Measurements from ENCODE around the gene APOBEC3H.
A peak's percentile ranks its signal among the peaks of the same experiment; 100 is the strongest.

APOBEC3H gene

DNA sequence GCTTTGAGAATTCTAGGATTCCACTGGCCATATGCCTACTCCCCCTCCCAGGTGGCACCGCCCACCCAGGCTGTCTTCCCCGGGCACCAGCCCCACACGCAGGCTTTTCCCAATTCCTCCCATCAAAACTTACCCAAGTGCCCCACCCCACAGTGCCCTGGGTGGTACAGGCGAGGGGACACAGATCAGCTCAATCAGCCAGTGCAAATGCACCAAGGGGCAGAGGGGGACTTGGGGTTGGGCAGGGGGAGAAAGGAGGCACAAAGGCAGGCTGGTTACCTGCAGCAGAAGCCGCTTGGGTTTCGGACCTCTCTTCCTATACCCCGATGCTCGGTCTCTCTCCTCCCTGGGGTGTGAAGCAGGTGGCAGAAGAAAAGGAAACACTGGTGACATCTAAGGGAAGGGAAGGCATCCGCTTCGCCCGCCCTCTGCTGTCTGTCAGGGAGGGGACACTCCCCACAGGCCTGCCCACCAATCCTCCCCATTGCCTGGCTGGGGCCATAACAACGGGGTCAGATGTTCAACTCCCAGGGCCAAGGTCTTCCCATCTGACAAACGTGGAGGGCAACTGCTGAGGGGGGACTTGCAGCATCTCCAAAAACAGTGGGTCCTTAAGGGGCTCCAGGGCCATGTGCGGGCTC, 41.4 kb downstream of the APOBEC3H start:
- no peak for DNase-seq

DNA sequence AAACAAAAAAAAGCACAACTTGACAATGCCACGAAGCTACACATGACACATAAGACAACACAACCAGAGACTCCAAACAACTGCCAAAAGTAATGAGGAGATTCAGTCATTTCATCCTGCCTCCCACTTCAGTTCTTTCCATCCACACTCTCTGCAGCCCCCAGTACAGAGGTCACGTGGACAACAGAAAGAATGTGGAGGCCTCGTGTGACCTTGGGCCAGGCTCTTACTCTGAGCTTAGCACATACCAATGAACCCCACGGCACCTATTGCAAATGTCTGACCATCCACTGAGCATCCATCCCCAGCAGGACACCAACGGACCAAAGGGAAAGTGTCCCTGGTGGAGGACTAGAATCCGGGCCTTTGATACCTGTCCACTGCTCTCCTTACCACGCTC, 42.9 kb downstream of the APOBEC3H start:
- no peak for DNase-seq

DNA sequence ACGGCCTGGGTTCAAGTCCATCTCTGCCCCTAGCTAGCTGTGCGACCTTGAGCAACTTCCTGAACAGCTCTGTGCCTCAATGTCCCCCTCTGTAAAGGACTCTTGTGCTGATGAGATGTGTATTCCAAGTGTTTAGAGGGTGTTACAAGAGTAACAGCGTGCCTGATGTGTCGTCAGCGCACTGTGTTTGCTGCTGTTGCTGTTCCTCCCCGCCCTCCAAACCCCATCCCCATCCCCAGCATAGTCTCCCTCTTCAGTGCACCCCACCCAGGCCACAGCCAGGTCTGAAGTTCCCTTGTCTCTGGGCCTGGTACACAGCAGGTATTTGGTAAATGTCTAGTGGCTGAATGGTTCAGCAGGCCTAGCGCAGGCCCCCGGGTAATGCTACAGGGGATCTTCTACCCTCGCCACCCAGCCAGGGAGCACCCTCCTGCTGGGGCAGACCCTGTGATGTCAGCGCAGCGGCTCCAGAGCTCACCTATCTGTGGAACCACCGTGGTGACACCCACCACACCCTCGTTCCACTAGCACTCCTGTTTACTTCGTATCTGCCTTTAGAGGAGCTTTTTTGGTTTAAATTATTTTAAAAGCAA, 45.1 kb downstream of the APOBEC3H start:
- no peak for DNase-seq

DNA sequence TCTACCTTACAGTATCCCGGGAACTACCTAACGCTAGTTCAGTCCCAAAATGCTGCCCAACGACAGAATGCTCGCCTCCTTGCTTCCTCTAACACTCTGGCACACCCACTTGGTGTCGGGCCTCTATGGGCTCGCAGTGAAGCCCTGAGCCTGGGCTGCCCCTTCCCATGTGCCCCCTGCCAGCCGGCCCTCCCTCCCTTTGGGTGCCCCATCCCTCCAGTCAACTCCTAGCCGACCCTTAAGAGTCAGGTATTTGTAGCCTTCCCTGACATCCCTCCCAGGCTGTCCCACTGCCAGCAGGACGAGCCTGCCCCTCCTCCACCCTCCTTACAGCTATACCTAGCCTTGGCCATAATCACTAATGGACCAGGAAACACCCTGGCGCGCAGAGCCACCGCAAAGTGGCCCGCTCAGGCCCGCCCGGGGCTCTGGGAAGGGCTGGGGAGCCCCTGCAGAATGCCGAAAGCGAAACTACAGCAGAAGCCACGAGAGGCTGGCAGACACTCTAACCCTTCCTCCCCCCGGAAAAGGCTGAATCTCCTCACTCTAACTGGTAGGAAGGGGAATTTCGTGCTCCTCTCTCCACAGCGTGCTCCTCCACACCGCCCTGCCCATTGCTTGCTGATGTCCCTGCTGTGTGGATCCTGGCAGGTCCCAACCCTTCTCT, 47.2 kb downstream of the APOBEC3H start:
- DNase-seq = peak; percentile 45 to 55

DNA sequence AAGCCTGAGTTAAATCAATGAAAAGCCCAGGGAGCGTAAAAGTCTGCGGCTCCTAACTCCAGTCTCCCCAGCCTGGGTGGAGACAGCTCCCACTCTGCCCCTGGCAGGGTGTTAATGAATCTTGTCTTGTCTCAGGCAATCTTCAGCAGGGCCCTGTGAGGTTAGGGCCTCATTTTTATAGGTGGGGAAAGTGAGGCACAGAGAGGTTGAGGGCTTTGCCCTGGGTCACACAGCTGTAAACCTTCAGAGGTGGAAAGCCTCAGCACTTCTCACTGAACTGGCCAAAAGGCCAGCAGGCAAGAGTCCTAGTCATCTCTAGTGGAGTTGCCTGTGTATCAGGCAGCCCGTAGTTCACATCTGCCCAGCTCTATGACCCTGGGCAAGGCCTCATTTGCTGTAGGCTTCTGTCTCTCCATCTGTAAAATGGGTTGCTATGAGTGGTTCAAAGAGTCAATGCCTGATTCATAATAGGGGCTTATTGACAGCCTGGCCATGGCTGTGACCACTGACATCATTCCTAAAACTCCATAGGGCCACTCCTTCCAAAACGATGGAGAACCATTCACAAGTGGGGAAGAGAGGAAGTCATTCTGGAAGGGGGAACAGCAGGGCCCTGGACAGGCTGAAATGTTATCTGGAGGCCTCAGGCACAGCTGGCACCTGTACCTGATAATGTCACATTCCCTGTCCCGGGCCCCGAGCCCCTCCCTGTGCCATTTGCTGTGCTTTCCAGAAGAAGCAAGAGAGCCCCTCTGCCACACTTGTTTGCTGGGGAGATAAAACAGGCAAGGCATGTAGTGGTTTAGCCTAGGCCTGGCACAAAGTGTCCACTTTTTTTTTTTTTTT, 49.4 kb downstream of the APOBEC3H start:
- DNase-seq = no peak

DNA sequence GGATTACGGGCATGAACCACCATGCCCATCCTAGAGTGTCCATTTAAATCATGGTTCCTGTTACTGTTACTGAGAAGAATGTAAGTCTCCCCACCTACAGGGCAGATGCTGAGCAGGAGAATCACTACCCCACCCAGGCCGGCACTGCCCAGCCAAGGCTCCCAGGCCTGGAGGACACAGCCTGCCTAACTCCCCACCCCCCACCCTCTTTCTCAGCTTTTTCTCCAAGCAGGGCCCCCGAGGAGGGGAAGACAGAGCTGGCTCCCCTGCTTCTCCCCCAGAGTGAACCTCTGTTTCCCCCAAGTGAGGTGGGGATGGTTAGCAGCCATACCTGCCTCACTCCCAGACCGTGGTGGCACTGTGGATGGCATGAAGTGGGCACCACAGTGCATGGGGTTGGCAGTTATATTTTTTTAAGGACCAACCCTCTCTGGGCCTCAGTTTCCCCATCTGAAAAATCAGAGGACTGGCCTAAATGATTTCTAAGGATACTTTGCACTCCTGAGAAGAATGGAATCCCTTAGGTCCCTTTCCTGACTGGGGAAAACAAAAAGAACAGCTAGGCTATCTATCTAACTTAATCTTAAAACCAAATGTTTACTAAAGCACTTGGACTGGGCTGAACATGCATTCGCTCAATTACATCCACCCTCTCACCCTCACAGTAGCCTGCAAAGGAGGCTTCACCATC, 50.4 kb downstream of the APOBEC3H start:
- DNase-seq = no peak

DNA sequence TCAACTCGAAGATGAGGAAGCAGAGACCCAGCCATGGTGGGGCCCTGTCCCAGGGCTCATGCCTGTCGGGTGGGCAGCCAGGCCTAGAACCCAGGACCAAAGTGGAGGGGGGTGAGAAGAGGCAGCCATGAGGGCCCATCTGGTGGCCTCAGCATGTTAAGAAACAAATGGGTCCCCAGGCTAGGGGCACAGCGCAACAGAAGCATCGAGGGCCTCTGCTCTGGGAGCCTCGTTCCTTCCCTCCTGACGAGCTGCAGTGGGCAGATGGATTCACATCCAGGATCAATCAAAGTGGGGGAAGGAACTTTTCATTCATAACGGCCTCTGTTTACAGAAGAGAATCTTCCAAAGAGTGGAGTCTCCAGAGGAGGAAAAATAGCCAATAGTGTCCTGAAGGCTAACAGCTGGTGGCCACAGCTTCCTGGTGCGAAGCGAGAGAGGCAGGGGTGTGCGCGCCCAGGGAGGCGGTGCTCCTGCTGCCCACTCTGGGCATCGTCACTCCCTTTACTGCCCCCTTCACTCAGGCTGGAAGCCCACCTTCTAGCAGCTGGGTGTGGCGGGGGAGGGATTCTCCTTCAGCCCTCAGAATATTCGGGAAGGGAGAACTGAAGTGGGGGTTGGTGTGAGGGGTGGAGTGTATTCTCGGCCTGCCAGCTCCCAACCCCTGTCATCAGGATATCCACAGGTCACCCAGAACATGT, 51.1 kb downstream of the APOBEC3H start:
- DNase-seq = no peak

DNA sequence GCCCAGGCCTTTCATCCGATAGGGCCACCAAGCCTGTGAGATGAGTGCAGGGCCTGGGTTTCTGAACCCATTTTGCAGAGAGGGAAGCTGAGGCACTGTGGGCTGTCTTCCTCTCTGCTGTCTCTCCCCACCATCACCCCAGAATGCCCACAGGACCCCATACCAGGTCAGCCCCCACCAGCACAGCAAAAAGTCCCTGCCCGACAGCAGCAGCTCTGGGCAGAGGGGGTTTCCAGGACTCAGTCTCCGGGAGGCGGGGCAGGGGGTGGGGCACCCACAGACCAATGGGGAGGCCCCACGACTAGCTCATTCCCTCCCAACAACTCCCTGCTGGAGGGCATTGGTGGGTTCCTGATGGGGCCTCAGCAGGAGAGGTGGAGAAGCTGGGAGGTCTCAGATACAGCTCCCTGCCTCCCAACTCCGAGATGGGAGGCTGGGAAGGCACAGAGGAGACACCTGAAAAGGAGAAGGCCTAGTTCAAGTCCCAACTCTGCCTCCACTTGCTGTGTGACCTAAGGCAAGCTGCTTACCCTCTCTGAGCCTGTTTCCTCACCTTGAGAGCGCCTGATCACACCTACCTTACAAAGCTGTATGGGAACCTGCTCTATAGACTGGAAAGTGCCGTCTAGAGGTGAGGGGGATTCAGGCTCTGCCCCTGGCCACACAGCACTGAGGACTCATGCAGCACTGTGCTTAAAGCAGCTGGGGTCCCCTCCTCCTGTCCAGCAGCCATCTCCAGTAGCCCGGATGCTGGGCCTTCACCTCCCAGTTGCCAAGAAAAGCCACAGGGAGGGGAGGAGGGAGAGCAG, 51.9 kb downstream of the APOBEC3H start:
- no peak for DNase-seq

DNA sequence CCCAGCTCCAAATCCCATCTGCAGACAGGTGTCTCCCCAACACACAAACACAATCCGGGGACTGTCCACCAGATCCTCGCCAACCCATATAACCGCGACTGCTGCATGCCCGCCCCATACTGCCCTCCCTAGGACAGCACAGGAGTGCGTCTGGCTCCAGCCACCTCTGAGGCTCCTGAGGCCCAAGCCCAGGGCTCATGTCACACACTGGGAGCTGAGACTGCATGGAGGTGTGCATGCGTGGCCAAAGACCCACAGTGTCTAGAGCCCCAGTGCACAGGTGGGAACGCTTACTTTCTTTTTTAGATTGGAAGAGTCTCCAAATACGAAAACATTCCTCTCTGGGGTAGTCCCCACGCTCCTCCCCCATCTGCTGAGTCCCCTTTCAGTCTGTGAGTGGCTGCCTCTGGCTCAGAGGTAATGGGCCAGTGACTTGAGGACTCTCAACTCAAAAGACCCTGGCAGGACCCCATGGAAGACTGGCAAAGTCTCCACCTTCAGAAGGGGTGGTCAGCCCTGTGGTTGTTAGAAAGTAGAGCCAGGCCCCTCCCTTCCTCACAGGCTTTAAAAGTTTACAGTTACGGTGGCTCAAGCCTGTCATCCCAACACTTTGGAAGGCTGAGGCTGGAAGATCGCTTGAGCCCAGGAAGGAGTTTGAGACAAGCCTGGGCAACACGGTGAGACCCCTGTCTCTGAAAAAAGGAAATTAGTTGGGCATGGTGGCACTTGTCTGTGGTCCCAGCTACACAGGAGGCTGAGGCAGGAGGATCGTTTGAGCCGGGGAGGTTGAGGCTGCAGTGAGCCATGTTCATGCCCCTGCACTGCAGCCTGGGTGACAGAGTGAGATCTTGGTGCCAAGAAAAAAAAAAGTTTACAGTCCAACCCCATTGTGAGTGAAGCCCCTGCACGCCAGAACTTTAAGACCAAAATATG, 53.1 kb downstream of the APOBEC3H start:
- no peak for DNase-seq

DNA sequence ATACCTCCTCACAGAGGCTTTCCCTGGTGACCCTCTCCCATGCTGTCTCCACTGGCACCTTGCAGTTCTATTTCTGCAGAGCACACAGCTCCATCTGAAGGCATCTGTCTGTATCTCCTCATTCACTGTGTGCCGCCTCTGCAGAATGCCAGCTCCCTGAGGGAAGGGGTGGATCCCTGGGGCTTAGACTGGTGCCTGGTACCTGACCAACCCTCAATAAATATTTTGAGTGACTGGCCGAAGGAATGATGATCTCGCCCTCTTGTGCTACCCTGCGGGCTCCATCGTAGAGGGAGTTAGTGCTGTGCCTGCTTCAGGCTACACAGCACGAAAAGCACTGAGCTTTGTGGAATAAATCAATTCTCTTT, 53.8 kb downstream of the APOBEC3H start:
- no peak for DNase-seq

DNA sequence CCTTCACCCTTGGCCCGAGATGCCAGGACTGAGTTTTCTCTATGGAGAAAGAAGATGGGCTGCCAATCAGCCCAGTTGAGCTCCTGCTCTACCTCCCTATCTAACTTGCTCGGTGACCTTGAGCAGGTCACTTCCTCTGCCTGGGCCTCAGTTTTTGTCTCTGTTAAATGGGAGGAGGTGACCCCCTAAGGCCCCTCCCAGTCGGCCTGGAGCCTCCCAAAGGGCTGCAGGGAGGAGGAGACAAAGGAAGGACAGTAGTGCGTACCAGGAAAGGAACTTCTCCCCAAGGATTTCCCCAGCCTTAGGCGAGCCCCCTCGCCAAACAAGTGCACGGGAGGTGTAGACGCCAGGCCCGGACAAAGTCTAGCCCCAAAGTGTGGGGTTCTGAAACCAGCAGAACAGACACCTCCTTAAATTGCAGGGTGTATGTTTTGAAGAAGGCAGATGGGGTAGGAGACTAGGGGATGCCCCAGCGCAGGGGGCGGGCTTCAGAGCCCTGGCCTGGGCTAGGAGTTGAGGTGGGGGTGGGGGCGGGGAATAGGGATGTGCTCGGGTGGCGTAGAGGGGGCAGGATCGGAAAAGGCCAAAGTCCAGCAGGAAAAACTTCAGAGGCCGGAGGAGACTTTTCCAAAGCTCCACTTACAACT, 54.4 kb downstream of the APOBEC3H start:
- DNase-seq = no peak

DNA sequence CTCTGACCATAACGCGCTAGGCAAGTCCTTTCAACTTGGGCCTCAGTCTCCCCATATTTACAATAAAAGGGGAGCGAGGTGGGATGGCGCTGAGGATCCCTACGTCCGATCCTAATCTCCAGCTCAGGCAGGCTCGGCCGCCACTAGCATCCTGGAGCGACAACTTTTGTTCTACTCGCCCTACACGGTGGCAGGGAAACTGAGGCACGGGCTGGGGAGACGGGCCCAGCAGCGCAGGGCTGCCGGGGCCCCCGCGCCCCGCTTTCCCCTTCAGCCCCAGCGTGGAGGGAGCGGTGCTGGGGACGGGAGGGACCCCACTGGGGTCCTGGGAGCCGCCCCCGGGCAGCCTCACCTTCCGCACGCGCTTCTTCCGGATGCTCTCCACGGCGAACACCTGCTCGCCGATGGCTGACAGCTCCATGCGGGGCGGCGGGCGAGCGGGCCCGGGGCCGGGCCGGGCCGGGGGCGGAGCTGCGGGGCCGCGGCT, 55.0 kb downstream of the APOBEC3H start:
- no peak for DNase-seq

DNA sequence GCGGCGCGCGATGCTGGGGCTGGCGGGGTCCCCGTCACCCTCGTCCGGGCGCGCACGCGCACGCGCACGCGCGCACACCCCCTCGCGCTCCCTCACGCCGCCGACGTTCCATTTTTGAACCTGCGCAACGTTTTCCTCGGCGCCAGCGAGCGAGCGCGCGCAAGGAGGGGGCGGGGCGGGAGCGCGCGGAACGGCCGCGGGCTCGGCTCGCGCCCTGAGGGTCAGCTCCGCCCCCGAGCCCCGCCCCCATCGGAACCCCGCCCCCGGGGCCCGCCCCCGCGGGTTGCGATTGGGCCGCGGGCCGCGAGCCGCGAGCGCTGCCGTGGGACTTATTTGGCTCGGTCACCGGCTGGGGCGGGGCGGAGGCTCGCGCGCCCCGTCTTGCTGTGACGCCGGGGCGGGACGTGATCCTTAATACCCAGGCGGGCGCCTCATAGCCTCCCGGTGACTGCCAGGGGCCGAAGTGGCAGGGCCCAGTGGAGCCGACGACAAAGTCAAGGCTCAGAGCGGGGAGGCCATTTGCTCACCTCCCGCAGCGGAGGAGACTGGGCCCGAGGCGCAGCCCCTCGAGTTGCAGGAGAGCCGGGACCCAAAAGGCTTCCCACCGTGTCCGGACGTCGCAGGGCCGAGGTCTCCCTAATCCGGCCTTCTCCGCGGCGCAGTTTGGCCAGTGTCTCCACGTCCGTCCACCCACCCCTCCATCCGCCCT, 55.6 kb downstream of the APOBEC3H start, which contains the start of gene CBX7:
CBX7 (minus strand) TSS at position 170 of the 709 bp plus-strand sequence. CDS start 236 bp downstream, outside the sequence.
- peak; percentile 65 to 83 for DNase-seq

DNA sequence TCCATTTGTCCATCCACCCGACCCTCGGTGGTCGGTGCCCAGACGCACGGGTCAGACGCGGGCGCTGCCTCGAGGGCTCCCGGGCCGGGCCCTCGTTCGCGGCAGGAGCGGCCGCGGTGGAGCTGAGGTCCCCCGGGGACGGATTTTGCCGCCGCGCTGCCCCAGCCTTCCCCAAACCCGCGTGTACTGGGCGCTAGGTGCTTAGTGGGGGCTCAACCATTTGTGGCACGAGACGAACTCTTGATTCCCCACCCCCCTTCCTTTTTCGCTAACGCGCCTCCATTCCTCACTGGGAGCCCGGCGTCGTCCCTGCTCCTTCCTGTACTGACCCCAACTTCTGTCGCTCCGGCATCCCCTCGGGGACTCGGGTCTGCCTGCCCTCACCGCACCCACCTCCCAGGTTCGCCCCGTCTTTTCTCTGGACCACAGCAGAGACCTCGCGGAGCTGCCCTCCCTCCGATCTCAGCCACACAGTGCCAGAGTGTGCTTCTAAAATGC, 56.2 kb downstream of the APOBEC3H start:
- DNase-seq = no peak
